Stimulated activated CD4-positive, alpha-beta T cell treated with anti-CD3 and anti-CD28 coated beads, Interleukin-4, amount 100 ng/mL, for 1 hour (primary cell): ENCODE results near the gene RPAP3.

Source experiments
- DNase-seq: peaks from one replicate; pipeline ENCODE4 v3.0.0-alpha.2; 2020

RPAP3 gene

DNA sequence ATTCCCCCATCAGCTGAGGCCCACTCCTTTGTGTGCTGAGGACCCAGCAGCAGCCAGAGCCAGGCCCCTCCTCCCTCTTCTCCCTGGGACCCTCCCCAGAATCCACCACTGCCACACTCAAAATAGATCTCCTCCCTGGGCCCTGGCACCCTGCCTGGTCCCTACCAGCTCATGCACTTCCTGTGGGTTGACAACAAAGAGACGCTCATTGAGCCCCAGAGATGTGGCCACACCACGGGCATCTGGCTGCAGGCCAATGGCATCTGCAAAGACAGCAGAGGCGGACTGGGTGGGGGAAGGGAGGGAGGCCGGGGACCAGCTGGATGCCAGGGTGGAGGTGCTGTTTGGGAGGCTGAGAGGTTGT is 35.5 kb upstream of the RPAP3 start:
- peak; percentile 29 for DNase-seq

DNA sequence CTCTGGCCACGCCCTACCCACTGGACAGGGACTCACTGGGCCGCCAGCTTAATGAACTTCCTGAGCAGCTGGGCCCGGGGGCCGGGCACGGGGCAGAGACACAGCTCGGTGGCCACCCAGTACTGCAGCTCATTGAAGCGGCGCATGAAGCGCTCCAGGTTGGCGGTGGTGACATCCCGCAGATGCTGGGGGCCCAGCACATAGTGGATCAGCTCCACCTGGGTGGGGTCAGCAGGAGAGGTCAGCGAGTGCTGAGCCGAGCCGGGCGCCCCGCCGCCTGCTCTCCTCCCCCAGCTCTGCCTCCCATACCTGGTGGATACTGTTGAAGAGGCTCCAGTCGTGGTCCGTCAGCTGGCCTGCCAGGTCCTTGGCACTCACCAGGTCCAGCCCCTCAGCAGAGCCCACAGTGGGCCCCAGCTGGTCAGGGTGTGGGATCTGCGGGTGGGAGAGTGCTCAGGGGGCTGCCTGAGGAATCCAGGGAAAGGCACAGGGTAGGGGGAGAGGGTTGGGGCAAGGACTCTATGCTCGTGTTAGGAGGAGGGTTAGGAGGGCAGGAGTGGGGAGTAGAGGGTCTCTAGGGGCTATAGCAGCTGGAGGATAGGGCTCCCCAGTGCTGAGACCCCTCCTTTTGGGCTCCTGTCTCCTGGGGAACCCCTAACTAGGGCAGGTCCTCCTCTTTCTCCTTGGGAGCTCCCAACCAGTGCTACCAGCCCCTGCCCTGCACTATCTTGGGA is 34.9 kb upstream of the RPAP3 start:
- no peak for DNase-seq

DNA sequence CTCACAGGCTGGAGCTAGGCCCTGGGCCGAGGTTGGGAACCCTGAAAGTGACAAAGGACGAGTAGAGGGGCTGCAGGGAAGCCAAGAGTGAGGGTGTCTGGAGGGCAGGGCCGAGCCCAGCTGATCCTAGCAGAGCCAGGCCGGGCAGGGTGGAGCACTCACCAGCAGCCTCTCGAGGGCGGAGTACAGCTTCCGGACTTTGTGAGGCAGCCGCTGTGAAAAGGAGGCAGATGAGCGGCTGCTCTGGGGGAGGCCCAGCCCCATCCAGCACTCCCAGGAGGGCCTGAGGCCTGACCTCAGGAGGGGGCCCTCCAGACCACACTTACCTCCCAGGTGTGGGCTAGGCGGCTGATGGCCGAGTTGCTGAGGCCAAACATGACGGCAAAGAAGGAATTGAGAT is 34.1 kb upstream of the RPAP3 start:
- DNase-seq, result no peak

DNA sequence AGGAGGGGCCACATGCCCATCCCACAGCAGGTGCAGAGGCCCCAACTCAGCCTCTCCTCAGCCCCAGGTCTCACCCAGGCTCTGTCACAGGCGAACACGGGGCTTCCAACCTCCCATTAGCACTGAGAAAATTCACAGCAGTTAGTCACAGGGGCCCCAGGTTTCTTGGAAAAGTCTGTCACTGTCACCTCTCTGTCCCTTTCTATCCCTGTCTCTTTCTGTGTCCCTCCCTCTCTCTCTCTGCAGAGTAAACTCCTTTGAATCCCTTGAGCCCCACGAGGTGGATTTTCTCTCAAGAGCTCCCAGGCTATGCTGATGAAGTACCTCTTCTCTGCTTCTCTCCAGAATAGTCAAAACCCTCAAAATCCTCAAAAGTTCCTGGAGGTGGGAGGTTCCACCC is 33.5 kb upstream of the RPAP3 start:
- no peak for DNase-seq

DNA sequence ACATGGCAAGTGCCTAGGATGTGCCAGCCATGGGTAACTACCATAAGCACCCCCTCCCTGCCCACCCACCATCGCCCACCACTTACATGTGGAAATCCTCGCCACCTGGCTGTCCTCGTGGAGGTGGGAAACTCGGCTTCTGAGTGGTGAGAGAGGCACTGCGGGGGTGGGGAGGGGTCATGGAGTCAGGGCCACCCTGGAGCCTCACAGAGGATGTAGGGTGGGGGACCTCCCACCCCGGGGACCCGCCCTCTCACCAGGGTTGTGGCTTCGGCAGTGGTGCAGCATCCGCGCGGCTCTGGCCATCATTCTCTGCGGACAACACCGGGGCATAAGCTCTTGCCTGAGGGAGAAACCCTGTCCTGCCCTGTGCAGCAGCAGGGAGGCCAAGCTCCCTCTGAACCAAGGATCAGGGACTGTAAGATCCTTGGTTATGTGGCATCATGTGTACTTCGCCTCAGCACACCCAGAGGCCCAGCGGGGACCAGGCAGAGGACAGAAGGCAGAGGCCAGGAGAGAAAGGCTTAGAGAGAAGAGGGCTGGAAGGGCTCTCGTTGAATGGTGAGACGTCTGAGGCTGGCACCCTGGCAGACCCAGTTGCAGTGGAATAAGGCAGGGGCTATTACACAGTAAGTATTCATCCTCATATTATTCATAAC is 32.2 kb upstream of the RPAP3 start:
- no peak for DNase-seq

DNA sequence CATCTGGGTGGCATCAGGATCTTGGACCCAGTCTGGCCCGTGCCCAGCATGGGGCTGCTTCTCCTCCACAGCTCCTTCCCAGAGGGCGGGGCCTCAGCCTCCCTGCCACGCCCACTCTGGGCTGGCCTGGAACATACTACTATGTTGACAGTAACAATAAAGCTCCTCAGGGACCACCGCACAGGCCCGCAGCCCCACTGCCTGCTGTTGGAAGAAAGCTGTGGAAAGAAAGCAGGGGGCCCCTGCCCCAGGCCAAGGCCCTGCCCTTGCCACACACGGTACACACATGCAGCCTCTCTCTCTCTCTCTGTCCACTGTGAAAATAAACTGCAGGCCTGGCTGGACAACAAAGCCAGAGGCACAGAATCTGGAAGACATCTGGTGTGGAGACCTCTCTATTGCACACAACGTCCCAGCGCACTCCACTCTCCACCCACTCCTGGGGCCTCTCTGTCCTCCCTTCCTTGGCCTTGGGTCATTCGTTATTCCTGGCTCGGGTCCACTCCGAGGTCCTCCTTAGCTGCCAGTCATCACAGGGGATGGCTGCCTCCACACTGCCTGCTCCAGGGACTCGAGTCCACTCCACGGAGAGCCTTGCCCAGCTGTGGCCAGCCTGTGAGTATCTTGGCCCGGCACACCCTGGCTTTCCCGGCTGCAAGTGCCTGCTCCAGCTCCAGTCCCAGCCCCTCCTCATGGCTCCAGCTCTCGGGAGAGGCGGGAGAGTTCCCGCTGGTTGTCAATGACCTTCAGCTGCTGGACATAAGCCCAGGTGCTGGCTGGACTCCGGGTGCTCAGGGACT is 31.2 kb upstream of the RPAP3 start:
- DNase-seq, result no peak

DNA sequence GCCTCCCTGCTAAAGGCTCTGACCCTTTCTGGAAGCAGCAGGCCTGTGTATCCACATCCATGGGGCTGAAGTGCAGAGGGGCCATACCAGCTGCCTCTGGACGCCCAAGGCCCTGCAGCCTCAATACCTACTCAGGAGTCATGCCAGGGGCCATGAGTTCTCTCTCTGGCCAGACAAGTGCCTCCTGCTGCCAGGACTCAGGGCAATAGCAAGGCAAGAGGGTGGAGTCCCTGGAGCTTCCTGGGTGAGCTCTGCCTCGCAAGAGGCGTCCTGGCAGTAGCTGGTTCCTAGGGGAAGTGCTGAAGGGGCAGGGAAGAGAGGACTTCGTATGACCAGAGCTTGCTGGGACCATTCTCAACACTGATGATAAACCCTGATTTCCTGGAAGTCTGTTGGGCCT is 30.4 kb upstream of the RPAP3 start:
- no peak for DNase-seq

DNA sequence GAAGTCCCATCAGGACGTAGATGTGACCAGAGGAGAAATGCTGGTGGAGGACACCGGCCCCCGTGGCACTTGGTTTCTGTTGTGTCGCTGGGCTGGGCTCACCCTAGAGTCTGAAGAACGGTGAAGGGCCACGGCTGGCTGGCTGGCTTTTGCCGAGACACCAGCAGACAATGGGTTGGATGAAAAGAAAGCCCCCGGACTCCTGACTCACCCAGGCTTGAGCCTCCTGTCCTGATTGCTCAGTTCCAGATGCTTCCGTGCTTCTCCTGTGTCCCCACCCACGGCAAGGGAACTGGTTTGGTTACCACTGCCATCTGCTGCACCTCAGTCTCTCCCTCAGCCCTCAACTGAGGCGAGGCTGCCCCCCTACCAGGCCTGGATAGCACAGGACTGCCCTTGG is 29.8 kb upstream of the RPAP3 start:
- no peak for DNase-seq

DNA sequence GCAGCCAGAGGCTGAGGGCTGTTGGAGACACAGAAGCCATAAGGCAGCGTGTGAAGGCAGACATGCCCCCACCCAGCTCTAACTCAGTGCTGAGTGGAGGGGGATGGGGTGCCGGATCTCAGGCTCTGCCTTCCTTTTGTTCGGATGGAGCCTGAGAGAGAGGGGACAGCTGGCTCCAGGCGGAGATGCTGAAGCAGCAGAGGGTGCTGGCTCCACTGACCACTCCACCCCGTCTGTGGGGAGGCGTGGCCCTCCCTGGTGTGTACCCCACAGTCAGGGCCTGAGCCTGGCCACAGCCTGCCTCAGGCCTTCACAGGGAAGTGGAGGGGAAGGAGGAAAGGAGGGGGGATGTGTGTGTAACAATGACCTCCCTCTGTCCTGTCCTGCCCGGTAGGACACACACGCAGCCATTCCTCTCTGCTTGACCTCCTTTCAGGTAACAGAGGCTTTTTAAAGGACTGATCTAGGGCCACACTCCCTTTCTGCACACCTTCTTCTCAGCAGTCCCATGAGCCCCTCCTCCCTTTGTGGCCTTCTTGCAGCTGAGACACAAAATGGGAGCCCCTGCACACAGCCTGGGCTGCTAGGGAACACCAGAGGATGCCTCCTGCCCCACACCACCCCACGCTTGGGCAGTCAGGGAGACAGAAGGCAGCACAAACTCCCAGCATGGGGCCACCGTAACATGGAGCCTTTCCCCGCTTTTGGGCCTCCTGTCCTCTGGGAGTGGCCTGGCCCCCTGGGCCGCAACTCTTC is 29.1 kb upstream of the RPAP3 start:
- no peak for DNase-seq

DNA sequence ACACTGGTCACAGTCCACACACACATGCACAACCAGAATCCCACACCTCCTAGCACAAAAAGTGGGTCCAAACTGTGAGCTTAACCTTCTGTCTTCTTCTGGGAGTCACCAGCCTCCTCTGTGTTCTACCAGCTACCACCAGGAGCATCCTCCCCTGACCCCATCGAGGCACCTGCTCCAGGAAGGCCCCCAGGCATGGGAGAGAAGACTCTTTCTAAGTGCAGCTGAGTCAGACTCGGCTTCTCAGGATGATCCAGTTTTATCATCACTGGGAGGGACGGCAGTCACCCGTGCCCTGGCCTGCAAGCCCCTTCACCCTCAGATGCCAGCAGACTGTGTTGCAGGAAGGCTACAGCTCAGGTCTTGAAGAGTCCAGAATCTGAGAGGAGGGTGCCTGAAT is 27.3 kb upstream of the RPAP3 start:
- no peak for DNase-seq

DNA sequence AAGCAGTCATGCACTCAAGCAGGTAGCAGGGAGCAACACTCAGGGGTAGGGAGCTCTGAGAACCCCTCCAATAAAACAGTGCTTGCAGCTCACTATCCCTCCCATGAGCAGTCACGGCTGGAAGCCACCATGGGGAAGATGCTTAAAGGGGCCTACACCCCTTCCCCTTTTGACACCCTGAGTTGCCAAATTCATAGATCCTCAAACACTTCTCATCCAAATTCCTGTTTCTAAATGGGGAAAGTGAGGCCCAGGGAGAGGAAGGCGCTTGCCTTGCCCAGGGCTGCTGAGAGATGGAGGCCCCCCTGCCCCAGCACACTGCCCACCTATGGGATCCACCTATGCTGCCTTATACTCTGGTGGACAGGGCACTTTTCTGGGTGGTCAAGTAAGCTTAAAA is 26.7 kb upstream of the RPAP3 start:
- no peak for DNase-seq

DNA sequence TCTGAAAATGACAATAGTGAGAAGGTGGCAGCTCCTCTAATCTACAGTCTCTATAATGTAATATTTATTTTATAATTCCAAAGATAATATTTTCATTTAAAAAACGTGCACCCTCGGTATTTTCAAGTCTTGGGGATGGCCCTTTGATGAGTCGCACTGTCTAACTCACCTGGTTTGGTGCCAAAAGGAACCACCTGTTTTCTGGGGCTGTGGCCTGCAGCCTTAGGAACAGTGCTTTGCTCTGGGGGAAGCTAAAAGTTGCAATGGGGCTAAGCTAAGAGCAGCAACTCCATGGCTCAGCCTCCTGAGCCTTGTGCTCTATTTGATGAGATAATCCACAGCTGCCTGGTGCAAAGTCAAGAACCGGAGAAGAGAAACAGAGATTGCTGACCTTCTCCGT is 25.9 kb upstream of the RPAP3 start:
- DNase-seq, result no peak

DNA sequence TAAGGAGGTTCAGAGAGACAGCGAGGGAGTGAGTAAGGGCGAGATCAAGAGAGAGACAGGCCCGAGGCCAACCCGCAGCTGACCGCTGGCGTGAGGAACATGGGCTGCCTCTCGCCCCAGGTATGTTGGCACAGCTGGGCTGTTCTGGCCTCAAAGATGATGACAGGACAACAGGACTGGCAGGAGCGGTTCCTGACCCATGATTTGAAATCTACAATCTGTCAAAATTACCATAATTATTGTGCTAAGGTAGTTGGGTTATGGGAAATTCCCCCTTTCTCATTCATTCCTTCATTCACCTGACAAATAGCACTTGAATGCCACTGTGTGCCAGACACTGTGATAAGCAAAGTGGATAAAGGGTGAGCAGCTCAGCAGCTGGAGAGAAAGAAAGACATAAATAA is 24.5 kb upstream of the RPAP3 start:
- no peak for DNase-seq

DNA sequence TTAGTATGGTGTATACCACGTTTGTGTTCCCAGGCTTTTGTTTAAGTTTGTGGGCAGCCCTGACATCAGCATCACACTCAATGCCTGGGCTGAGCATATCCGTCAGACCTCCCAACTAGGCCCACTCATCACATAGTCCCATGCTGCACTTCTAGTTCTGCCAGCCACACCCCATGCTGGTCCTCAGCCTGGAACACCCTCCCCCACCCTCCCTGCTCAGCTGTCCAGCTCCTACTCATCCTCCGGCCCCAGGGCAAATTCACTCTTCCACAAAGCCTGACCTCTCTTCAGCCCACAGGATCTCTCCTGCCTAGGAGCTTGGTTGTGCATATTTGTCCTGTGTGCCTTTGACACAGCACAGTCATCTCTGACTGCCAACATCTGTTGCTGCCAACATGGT is 23.4 kb upstream of the RPAP3 start:
- DNase-seq, result no peak

DNA sequence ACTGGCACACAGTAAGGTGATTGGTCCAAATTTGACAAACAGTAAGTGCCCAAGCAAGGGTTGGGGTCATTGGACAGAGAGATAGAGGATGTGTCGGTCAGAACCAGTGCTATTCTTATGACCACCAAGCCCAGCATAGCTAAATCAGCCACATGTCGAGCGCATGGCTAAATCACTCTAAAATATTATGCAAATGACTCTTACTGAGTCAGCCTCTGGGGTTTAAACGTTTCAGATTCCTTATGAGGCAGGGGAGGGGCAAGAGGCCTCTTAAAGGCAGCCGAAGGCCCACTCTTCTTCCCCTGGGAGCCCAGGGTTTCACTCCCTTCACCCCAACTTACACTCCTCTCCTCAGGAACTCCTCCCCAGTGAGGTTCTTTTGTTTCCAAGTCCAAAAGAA is 20.1 kb upstream of the RPAP3 start:
- DNase-seq, result no peak

DNA sequence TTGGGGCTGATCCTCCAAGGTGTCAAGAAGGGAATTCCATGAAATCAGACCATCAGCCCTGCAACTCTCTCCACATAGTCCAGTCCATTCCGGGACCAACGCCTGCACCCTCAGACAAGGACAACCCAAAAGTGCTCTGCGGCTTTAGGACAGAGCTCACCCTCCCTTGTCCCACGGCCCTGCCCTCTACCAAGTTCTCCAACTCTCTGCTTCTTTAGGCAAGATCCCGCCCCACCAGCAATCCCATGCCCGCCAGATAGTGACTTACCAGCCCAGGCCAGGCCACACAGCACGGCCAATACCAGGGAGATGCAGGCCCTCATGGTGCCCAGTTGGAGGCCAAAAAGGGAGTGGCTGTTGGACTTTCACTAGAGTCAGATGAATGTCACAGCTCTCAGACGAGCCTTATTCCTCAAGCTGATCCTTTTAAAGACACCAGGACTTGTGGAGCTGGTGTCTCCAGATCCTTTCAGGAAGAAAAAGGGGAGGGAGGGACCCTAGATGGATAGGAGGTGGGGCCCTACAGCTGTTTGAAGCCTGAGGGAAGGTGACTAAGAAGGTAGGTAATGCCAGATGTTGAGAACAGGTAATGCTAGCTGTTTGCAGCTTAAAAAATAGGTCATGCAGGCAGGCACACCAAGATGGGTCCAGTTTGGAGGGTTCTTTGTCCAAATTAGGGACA is 19.4 kb upstream of the RPAP3 start, which contains the start of gene ENDOU:
Gene ENDOU (minus strand): TSS at position 400 of the 682 bp plus-strand sequence. CDS start 77 bp downstream, at position 323.
- no peak for DNase-seq

DNA sequence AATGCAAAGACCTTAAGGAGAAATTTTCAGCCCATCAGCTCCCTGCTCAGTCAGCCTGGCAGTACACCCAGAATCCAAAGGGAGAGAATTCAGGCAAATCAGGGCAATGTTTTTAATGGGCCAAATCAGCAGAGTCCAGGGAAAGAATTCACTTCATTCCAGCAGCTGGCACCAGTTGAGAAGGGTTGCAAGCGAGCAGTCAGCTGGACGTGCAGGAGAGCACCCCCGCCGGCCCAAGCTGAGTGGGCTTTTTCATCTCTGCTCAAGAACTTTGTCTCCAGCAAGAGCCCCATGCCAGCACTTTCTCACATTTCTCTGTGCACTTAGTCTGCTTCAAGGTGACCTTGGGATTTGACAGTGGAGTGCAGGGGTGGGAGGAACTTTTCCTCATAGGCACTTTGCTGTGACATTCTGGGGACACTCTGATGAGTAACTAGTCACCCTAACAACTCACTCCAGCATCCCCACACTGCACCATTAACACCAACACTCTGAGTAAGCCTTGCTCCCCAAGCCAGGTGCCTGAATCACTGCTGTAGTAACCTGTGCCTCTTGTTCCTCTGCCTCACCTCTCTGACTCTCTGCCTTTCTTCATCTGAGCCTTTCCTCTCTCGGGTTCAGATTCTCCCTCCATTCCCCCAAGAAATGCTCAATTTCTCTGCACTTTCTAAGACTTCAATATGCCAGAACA is 17.3 kb upstream of the RPAP3 start:
- no peak for DNase-seq

DNA sequence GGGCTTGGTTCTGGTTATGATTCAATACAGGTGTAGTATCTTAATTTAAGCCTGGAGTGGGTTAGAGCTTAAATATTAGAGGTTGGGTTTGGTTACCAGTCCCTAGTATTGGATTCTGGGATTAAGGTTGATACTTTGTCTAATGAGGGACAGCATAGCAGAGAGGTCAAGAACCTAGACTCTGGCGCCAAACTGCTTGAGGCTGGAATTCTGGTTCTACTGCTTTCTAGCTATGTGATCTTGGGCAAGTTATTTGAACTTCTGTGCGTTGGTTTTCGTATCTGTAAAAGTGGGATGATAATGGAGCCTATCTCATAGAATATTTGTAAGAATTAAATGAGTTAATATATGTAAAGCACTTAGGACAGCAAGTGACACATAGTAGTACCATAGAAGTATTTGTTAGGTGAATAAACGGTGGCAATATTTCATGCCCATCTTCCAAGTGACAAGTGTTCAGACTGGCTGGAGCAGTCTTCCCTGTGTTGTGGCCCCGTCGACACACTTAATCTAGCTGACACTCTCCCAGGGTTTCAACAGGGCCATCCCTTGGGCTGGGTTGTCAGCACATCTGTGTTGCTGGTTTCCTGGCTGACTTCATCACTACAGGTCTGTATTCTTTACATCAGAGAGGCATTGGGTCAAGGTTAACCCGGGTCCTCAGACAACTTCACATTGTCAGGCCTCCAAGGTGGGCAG is 16.5 kb upstream of the RPAP3 start:
- no peak for DNase-seq

DNA sequence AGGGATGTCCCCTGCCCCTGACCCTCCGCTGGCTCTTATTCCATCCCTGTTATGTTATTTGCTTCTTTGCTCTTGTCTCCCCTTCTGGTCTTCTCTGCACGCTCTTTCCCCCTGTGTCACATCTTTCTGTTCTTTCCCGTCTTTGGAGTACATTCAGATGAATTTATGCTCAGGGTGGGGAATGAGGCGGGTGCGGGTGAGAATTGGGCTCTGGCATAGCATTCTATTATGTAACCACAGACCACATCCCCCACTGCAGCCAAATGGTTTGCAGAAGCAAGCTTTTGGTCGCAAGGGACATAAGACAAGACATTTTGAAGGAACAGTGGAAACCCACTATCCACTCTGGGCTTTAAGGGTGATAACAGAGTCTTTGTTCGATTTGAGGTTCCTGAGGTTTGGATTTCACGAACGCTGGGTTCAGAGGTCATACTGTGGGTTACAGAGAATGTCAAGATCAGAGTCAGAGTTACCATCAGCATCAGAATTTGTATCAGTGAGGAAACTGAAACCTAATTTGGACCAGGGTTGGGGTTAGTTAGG is 15.7 kb upstream of the RPAP3 start:
- DNase-seq, result no peak

DNA sequence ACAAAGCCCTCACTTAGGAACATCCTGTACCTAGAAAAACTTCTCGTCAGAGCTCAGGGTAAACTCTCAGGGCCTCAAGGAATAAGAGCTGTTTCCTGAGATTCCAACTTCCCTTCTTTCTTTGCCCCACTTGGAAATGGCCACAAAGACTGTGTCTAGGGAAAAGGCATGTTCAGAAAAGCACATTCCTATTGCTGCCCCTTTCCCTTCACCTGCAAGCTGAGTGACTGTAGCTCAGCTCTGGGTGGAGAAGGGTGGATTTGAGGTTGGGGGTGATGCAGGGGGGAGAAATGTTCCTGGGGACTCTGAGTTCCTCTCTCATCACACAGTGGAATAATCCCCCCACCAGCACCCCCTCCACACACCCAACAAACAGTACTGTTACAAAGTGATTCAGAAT is 12.7 kb upstream of the RPAP3 start:
- DNase-seq, result no peak
